PC-3 (cell line): ENCODE results near the gene TSNAXIP1. TPM values are rescaled to one million over a fixed set of nuclear protein-coding genes. Genes with fewer than 3 reads are reported as not detected.

Source experiments
- ATAC-seq: fragments of 200-7000 bp; cut with Tn5 transposase; 2 replicates; pipeline ENCODE4 v1.9.1; 2020; ENCODE audit warnings: mild to moderate bottlenecking, moderate library complexity
- BruUV-seq: library from RNA; stranded (reverse); fragments of 400-500 nt; replicated peaks from 2 replicates; lab custom pipeline; 2021; lab: Mats Ljungman, UMichigan
- CTCF ChIA-PET: fragments of 300-600 bp; sonication (Branson Sonifier 250); formaldehyde crosslinking; loops from one replicate; lab custom pipeline; 2022; ENCODE audit warnings: antibody characterized with exemption; lab: Charles Lee
- POLR2A ChIA-PET: fragments of 300-600 bp; sonication (Branson Sonifier 250); formaldehyde crosslinking; loops from one replicate; lab custom pipeline; 2022; ENCODE audit warnings: antibody characterized with exemption; ENCODE audit not compliant: unreplicated experiment; lab: Charles Lee
- DNase-seq: peaks from one replicate; pipeline ENCODE4 v3.0.0-alpha.2; 2015
- H2AFZ ChIP-seq: fragments of 300-600 bp; sonication (generic); 2 replicates; pipeline ENCODE4 v1.6.0; 2016; ENCODE audit warnings: antibody characterized with exemption, low read length
- H3F3A ChIP-seq: fragments of 300-600 bp; sonication (generic); one replicate; pipeline ENCODE4 v1.6.0; 2017; ENCODE audit warnings: antibody characterized with exemption, low read length, control low read depth, mild to moderate bottlenecking; ENCODE audit not compliant: unreplicated experiment
- H3K27ac ChIP-seq: fragments of 300-600 bp; sonication (generic); 2 replicates; pipeline ENCODE4 v1.5.1; 2016; ENCODE audit warnings: mild to moderate bottlenecking, low read length
- H3K27me3 ChIP-seq: fragments of 300-600 bp; sonication (generic); 2 replicates; pipeline ENCODE4 v1.6.1; 2016; ENCODE audit warnings: low read length, mixed read lengths
- H3K36me3 ChIP-seq: fragments of 300-600 bp; sonication (generic); 2 replicates; pipeline ENCODE4 v1.6.1; 2016; ENCODE audit warnings: low read depth, mixed run types, low read length, mixed read lengths
- H3K4me1 ChIP-seq: fragments of 300-600 bp; sonication (generic); 2 replicates; pipeline ENCODE4 v1.5.1; 2016; ENCODE audit warnings: low read length; ENCODE audit not compliant: insufficient read depth
- H3K4me2 ChIP-seq: fragments of 300-600 bp; sonication (generic); 2 replicates; pipeline ENCODE4 v1.6.0; 2016; ENCODE audit warnings: low read length
- H3K4me3 ChIP-seq: fragments of 300-600 bp; sonication (generic); 2 replicates; pipeline ENCODE4 v1.5.1; 2016; ENCODE audit warnings: mild to moderate bottlenecking, low read length, mixed read lengths
- H3K79me2 ChIP-seq: fragments of 300-600 bp; sonication (generic); 2 replicates; pipeline ENCODE4 v1.6.1; 2017; ENCODE audit warnings: low read length, mixed read lengths
- H3K9ac ChIP-seq: fragments of 300-600 bp; sonication (generic); 2 replicates; pipeline ENCODE4 v1.6.0; 2016; ENCODE audit warnings: mild to moderate bottlenecking, low read length
- H3K9me2 ChIP-seq: fragments of 300-600 bp; sonication (generic); replicated peaks from 2 replicates; pipeline ENCODE4 v1.6.1; 2016; ENCODE audit warnings: mixed run types, low read length, mixed read lengths
- H3K9me3 ChIP-seq: fragments of 300-600 bp; sonication (generic); 2 replicates; pipeline ENCODE4 v1.6.1; 2016; ENCODE audit warnings: low read length, mixed read lengths
- H4K20me1 ChIP-seq: fragments of 300-600 bp; sonication (generic); 2 replicates; pipeline ENCODE4 v1.6.1; 2016; ENCODE audit warnings: low read length, mixed read lengths
- EZH2 ChIP-seq: fragments of 300-600 bp; sonication (generic); IDR thresholded peaks from one replicate; pipeline ENCODE4 v1.6.1; 2017; ENCODE audit warnings: antibody characterized with exemption, mild to moderate bottlenecking, low read length; ENCODE audit not compliant: unreplicated experiment
- EZH2phosphoT487 ChIP-seq: fragments of 300-600 bp; sonication (generic); IDR thresholded peaks from 2 replicates; pipeline ENCODE4 v1.6.1; 2018; ENCODE audit warnings: mild to moderate bottlenecking, antibody characterized with exemption, low read length, borderline replicate concordance
- intact Hi-C: fragments of 100-400 bp; cut with micrococcal nuclease; formaldehyde crosslinking; loops from 2 replicates; pipeline ENCODE4 v1.9.0; 2023
- total RNA-seq: library from RNA; depleted of rRNA; stranded (reverse); fragments of >200 nt; gene quantifications from 2 replicates; pipeline ENCODE4 v1.2.3, GENCODE V29; 2014
- TF ChIP-seq, protein P1 (sequence below): fragments of 300-600 bp; sonication (generic); conservative IDR thresholded peaks from 2 replicates; pipeline ENCODE4 v1.5.1; 2017; ENCODE audit warnings: antibody characterized with exemption, low read depth, mild to moderate bottlenecking, low read length

Gene TSNAXIP1
- total RNA-seq, 1 experiment from 2014 or later = 0.44 TPM

DNA sequence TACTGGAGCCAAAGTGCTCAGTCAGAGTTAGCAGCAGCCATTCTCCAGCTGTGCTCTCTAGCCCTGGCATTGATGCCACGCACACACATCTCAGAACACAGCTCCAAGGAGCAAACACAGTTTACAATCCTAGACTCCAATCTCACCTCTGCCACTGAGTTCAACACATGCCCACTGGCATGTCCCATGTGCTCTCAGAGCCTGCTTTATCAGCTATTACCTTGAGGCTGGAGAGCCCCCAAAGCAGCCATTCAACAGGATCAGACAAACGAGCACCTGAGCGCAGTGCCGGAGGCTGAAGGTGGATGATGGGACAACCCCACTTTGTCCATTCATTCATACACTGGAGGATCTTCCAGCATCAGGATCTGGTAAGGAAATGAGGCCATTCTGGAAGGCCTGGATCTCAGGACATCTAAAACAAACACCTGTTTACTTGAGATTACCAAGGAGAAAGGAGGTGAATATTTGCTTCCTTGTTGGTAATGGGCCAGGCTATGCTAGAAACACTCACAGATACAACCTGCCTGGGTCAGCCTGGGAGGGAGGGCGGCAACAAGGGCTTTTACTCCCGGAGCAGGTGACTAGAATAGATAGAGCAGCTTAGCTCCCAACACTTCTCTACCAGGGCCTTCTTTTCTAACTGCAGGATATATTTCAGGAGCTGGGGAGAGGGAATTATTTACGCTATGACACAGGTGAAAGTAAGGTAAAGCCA is 25.7 kb upstream of the TSNAXIP1 start:
- Histone ChIP-seq H3K4me1 (no peaks in the 10 kb centered on the region), H3K9me2 (no peaks in the 10 kb centered on the region), H3K9ac (no peak overlapping the region), H3K36me3 (no peaks in the 10 kb centered on the region), H3K4me2 (no peak overlapping the region), H3K27me3 (no peaks in the 10 kb centered on the region), H3K27ac (no peak overlapping the region), H4K20me1 (no peaks in the 10 kb centered on the region), H3K79me2 (peaks cover 2% of the 10 kb centered on the region; the same call in 1 of the 2 replicates), H3K4me3 (no peak overlapping the region), H3K9me3 (no peaks in the 10 kb centered on the region), H2AFZ (no peak overlapping the region), H3F3A (no peaks in the 10 kb centered on the region)
- CTCF ChIA-PET = no interaction called here
- ATAC-seq = no peak
- POLR2A ChIA-PET = no interaction called here
- TF ChIP-seq, protein P1, sequence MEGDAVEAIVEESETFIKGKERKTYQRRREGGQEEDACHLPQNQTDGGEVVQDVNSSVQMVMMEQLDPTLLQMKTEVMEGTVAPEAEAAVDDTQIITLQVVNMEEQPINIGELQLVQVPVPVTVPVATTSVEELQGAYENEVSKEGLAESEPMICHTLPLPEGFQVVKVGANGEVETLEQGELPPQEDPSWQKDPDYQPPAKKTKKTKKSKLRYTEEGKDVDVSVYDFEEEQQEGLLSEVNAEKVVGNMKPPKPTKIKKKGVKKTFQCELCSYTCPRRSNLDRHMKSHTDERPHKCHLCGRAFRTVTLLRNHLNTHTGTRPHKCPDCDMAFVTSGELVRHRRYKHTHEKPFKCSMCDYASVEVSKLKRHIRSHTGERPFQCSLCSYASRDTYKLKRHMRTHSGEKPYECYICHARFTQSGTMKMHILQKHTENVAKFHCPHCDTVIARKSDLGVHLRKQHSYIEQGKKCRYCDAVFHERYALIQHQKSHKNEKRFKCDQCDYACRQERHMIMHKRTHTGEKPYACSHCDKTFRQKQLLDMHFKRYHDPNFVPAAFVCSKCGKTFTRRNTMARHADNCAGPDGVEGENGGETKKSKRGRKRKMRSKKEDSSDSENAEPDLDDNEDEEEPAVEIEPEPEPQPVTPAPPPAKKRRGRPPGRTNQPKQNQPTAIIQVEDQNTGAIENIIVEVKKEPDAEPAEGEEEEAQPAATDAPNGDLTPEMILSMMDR = no peak
- TF ChIP-seq EZH2 (no peak), EZH2phosphoT487 (no peak)
- no TSS peak for BruUV-seq
- DNase-seq = no peak
- intact Hi-C loops = no loop called here

DNA sequence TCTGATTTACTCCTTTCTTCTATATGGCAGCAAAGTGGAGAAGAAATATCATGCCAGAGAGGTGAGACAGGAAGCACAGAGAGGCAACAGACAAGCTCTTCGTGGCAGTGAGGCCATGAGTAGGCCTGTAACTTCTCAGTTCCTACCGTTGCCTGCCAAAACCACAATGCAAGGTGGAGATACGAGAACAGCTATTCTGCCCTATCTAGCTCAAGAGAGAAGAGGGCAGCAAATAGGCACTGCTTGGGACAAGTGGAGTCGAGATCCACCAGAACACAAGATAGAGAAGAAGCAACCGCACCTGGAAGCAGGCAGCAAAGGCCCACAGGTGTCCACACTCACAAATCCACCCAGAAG is 25.1 kb upstream of the TSNAXIP1 start:
- Histone ChIP-seq H3K4me2 (no peak overlapping the region), H3K4me3 (no peak overlapping the region), H2AFZ (no peak overlapping the region), H3K36me3 (no peaks in the 10 kb centered on the region), H3K9me2 (no peaks in the 10 kb centered on the region), H3K79me2 (peaks cover 2% of the 10 kb centered on the region; the same call in 1 of the 2 replicates), H3K27me3 (no peaks in the 10 kb centered on the region), H4K20me1 (no peaks in the 10 kb centered on the region), H3K4me1 (no peaks in the 10 kb centered on the region), H3K9me3 (no peaks in the 10 kb centered on the region), H3K27ac (no peak overlapping the region), H3F3A (no peaks in the 10 kb centered on the region), H3K9ac (no peak overlapping the region)
- TF ChIP-seq EZH2phosphoT487 (no peak), EZH2 (no peak)
- TF ChIP-seq, protein P1 = no peak
- CTCF ChIA-PET = no interaction called here
- no TSS peak for BruUV-seq
- DNase-seq (no peak), ATAC-seq (no peak)
- intact Hi-C loops = no loop called here
- POLR2A ChIA-PET = no interaction called here
